NCI-H460 (cell line): Measurements from ENCODE around the gene PDE11A. TPM values are rescaled to one million over a fixed set of nuclear protein-coding genes. Genes with fewer than 3 reads are reported as not detected.
"Not testable (repeated sequence)": the region's sequence is repeated elsewhere in the genome, so short reads cannot be mapped to it uniquely, and the experiment has no call there.

Experiments
- DNase-seq: peaks from one replicate; pipeline ENCODE4 v3.0.0-alpha.2; 2016; ENCODE audit warnings: low read depth; ENCODE audit errors: extremely low read depth
- total RNA-seq: library from RNA; depleted of rRNA; stranded (reverse); fragments of >200 nt; shearing (Covaris generic); gene quantifications from 2 replicates; pipeline ENCODE4 v1.2.3, GENCODE V29; 2014

PDE11A gene
- total RNA-seq, 1 experiment from 2014 or later, result 0.07 TPM

DNA sequence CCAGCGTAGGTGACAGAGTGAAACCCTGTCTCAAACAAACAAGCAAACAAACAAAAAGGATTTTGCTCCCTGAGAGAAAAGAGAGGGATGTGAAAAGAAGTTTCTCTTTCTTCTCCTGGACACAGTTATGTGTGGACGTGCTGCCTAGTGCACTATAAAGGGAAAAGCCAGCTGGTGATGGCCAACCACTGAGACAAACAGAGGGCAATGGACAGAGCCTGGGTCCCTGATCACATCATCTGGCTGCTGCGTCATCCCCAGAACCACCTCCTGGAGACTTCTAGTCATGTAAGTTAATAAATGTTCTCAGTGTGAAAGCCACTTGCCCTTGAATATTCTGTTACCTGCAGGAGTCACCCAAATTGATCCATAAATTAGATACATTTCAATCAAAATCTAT lies 184.9 kb downstream of the PDE11A start:
- DNase-seq, result no peak

DNA sequence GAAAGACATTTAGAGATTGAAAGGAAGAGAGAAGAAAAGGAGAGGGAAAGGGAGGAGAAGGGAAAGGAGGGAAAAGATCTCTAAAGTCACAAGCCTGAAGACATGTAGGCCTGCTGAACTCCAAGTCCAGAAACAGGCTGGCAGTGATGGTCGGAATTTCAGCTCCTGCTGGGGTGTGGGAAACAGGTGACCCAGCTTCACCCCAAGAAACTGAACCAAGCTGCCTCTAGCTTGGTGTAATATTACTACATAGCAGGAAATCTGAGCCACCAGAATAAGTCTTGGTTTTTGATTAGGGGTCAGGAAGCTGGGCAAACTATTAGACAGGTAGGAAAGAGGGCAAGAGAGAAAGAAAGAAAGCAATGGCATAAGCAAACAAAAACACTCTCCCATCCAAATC lies 185.8 kb downstream of the PDE11A start:
- DNase-seq, result no peak

DNA sequence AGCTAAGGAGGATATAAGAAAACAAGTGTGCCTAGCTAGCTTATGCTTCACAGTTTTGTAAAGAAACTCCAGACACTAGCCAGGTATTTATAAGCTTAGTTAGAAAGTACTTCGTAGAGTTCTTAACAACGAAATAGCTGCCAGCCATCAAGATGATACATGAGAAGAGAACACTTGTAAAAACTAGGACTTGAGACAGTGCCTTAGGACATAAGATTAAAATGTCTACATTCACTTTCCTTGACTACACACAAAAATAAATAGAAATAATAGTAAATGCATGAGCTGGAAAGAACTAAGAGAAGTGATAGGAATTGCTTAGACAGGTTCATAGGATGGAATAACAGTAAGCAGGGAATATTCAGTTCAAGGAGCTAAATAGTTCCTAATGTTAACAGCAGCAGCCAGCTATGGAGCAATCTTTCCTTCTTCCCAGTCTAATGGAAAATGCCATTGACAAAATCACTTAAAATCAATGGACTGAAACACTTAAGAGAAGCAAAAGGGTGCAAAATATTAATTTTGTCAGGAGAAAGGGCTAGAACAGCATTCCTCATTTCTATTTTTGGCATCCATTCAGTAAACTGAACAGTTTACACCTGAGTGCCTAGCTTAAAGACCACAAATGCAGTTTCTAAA lies 186.6 kb downstream of the PDE11A start:
- DNase-seq, result no peak

DNA sequence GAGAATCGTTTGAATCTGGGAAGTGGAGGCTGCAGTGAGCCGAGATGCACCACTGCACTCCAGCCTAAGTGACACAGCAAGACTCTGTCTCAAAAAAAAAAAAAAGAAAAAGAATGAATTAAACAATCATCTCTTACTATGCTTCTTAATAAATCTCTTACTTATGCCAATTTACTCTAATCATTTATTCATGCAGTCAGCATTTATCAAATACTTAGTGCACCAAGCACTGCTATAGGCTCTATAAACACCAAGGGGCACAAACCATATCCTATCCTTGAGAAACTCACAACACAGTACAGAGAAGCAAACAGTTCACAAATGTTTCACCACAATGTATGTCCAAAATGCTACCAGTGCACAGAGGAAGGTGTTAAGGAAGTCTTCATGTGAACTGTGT lies 189.4 kb downstream of the PDE11A start:
- DNase-seq, result no peak

DNA sequence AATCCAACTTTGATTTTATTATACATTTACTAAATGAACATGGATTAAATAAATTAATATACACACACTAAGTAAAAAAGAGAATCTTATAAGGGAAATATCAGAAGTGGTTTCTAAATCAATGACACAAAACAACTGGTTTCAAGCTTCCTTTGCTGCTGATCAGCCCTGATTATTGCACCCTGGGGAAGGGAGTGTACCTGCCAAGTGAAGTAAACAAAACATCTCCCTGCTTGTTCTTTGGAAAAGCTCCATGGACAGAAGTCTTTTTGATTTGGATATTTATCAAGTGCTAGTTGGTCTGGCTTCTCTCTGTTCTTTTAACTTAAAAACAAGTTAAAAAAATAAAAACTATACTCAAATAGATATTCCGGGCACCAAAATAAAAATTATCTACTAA lies 190.1 kb downstream of the PDE11A start:
- no peak for DNase-seq

DNA sequence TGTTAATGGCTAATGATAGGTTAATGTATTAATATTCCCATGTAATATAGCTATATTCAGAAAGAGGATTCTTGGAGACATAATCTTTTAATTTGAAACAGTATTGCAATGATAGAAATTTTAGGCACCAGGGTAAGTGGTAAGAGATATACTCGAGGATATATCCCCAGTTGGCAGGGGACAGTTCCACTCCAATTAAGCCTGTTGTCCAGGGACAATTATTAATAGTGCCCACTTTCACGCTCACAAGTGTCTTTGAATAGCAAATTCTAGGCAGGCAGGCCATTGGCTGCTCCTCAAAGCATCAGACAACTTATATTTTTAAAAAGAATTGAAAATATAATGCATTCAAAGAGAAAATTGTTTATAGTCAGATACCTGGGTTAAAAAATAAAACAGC lies 190.7 kb downstream of the PDE11A start:
- DNase-seq, result no peak

DNA sequence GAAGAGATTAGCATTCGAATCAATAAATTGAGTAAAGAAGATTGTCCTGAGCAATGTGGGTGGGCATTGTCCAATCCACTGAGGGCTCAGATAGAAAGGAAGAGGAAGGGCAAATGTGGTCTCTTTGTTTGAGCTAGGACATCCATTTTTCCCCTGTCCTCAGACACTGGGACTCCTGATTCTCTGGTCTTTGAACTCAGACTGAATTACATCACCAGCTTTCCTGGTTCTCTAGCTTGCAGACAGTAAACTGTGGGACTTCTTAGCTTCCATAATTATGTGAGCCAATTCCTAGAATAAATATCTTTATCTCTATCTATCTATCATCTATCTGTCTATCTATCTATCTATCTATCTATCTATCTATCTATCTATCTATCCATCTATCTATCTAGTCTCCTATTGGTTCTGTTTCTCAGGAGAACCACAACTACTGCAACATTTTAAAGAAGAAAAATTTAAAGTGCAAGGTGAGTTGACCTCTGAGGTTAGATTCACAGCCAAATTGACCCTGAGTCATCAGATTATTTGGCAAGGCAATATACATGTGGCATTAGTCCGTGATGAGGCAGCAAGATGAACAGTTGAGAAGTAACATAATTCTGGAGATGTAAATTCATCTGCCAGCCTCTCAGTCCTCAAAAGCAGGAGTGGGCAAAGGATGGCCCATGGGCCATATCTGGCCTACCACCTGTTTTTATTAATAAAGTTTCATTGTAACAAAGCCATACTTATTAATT lies 191.4 kb downstream of the PDE11A start:
- no peak for DNase-seq

DNA sequence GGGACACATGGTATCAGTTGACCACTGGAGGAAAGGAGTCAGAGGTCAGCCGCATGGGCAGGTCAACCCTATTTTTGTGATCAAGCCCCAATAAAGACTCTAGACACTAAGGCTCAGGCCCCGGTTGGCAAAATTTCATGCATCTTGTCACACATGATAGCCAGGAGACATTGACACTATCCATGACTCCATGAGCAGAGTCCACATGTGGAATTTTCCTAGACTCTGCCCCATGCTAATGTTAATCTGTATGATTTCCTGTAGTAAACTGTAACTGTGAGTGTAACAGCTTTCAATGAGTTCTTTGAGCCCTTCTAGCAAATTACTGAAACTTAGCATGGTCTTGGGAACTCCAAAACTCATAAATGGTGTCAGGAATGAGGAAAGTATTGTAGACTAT lies 192.3 kb downstream of the PDE11A start:
- no peak for DNase-seq

DNA sequence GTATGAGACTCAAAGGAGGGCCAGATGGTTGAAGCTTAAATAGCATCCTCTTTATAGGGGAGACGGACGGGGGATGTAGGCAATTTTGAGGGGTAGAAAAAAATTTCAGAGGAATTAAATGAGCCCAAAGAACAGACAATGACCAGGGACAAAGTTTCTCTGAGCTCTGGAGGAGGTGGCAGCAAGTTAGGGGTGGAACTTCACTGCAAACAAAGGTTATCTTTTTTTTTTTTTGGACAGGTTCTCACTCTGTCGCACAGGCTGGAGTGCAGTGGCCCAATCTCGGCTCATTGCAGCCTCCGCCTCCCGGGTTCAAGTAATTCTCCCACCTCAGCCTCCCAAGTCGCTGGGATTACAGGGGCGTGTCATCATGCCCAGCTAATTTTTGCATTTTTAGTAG lies 195.6 kb downstream of the PDE11A start:
- DNase-seq, result no peak

DNA sequence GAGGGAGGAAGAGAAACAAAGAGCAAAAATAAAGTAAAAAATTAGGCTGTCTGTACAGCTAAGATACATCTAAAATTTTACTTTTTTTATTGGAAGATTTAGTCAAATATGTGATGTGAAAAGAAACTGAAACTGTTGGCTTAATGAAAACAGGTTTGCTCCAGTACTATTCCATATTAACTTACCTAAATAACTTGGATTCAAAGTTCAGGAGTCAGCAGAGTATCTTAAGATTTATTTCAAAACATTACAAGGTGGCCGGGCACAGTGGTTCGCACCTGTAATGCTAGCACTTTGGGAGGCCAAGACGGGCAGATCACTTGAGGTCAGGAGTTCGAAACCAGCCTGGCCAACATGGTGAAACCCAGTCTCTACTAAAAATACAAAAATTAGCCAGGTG lies 197.9 kb downstream of the PDE11A start:
- no peak for DNase-seq

DNA sequence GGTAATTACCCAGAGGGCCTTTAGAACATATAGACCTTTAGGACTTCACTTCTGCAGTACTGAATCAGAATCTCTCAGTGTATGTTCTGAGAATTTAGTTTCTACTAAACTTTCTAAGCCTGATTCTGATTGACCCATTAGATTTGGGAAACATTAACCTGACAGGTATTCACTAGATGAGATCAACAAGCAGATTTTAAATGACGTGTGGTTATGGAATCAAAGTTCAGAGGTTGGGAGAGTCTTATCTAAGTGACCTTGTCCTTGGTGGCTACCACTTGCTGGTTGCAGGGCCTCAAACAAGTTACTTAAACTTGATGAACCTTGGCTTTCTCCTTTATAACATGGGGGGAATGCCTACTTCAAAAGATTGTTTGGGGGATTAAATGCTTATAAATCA lies 198.7 kb downstream of the PDE11A start:
- no peak for DNase-seq

DNA sequence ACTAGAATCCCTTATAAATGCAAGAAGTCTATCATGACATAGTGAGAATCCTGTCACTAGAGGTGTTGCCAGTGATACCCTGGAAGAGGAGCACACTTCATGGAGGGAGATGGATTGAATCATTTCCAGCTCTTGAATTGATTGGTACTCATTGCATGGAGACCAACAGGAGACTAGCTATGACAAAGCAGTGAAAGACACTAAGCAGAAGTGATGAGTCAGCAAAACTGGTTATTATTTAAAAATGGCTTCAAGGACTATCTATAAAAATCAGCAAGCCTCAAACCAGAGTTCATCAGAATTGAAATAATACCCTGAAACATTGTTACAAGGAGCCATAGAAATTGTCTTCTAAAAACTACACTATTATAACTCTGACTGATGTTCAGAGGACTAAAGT lies 200.3 kb downstream of the PDE11A start:
- DNase-seq, result no peak

DNA sequence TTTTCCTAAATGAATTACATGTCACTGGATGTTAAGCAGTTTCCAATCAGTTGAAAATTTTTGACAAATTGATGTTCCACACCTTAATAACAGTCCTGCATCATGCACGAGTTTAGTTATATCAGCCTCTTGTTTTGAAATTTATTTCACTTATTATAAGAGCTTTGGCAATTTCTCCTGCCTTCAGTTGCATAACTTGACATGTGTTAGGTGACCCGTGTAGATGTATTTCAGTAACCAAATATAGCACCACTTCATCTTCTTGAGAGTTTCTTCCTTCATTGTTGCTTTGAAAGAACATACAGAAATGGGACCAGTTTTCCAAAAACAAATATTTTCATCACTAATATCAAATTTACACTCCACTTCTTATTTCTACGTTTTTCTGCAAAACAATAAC lies 202.7 kb downstream of the PDE11A start:
- no peak for DNase-seq

DNA sequence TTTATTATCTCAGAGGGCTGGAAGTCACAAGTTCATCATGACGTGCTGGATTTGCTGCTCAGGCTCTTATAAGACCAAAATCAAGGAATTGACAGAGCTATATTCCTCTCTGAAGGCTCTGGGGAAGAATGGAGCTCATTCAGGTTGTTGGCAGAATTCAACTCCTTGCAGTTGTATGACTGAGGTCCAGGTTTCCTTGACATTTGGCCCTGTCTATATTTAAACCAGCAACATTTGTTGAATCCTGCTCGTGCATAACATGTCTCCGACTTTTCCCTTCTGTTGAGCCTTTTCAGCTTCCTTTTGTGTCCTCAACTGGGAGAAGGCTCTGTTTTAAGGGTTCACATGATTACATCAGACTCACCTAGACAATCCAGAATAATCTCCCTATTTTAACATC lies 203.4 kb downstream of the PDE11A start:
- no peak for DNase-seq

DNA sequence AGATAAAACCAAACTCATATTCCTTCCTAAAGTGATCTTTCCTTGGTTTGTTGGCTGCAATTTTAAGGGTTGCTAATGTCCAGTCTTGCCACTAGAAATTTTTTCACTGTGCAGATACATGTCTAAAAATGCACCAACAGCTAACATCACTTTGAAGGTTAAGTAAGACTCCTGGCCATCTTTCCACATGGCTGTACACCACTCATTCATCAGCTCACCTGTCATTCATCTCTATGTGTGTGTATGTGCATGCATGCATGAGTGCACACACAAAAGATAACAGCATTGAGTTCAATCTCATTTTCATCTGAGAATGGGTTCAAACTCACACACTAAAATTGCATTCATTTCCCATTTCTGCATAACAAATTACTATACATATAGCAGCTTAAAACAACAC lies 203.8 kb downstream of the PDE11A start:
- DNase-seq, result no peak

DNA sequence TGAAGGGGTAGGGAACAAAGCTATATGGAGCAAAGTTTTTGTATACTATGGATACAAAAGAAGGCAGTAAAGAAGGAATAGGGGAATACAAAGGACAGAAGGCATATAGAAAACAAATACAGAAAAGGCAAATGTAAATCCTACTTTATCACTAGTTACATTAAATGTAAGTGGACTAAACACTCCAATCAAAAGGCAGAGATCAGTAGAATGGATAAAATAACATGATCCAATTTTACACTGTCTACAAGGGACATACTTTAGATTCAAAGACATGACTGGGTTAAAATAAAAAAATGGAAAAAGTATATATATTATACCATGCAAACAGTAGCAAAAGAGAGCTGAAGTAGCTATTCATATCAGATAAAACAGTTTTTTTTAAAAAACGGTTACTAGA lies 215.0 kb downstream of the PDE11A start:
- no peak for DNase-seq

DNA sequence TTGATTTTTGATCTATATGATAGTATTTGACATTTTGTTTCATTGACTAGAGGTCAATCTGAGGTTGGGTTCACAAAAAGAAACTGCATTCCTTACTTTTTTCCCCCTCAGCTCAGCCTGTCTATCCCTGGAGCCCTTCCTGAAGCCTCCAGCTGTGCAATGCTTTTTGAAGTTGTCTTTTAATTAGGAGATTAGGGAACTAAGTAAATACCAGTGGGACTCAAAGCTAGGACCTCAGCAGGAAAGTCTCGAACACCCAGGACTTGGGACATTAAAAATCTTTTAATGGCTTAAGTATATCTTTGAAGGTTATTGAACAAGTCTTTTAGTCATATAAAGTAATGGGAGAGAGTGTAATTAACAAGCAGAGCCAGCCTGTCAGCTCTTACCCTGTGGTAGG lies 220.2 kb downstream of the PDE11A start:
- DNase-seq, result no peak

DNA sequence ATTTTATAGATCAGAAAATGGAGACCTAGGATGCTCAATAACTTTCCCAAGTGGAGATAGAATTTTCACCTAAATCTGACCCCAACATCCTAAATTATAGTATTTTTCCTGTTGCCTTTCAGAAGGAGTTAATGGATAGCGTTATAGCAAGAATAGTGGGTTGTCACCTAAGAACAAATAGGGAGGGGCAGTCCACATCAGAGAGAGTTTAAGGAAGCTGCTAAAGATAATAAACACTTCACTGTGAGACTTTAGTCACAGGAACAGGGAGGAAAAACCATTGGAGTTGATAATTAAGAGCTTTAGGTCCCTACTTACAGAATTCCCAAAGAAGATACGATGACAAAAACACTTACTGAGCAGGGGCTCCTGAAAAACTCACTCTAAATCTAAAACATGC lies 229.4 kb downstream of the PDE11A start:
- DNase-seq, result no peak

DNA sequence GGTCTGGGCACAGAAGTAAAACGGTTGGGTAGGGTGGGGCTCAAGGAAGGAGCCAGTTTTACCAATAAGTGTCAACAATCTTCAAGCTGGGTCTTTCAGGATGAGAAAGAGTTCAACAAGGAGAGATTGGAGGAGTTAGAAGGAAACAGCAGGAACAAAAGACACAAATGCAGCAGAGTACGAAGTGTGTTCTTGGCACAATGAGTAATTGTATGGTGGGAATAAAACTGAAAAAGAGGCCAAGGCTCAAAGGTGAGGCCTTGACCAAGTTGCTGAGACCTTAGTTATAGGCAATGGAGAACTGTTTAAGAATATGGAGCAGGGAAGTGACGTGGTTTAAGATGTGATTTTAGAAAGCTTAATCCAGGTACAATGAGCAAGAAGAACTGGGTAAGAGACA lies 230.3 kb downstream of the PDE11A start:
- no peak for DNase-seq

DNA sequence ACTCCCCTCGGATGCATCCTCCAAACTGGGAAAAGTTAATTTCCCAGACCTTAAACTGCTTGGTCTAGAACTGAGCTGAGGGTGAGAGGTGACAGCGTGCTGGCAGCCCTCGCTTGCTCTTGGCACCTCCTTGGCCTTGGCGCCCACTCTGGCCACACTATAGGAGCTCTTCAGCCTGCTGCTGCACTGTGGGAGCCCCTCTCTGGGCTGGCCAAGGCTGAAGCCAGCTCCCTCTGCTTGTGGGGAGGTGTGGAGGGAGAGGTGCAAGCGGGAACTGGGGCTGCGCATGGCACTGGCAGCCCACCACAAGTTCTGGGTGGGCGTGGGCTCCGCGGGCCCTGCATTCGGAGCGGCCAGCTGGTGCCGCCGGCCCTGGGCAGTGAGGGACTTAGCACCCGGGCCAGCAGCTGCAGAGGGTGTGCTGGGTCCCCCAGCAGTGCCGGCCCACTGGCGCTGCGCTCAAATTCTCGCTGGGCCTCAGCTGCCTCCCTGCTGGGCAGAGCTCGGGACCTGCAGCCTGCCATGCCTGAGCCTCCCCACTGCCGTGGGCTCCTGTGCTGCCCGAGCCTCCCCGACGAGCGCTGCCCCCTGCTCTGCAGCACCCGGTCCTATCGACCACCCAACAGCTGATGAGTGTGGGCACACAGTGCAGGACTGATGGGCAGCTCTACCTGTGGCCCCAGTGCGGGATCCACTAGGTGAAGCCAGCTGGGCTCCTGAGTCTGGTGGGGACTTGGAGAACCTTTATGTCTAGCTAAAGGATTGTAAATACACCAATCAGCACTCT lies 237.0 kb downstream of the PDE11A start:
- DNase-seq, result not testable (repeated sequence)

DNA sequence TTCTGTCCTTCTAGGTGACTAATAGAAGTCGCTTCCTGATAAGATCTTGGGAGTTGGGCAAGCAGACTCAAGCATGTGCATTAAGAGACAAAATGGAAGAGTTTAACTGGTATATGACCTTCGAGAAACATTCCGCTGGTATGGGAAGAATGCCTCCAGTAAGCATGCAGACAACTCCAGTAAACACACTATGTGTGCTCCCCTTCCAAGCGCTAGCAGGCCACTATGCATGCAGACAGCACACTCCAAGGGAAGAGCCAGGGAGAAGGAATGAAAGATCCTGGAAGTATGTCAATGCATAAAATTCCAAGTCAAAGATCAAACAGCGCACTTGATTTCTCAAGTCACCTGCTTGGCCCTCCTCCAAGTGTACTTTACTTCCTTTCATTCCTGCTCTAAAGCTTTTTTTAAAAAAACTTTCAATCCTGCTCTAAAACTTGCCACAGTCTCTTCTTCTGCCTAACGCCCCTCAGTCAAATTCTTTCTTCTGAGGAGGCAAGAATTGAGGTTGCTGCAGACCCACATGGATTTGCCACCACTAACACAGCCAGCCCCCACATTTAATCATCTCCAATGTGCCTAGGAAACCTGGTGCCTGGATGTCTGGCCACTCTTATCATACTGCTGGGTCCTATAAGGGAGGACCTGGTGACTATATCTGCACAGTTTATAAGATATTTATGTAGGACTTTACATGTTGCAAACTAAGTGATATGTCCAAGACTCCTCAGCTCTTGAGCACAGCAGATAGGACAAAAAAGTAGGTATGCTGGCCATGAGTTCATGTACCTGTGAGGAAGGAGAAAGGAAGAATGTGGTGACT lies 239.8 kb downstream of the PDE11A start:
- no peak for DNase-seq
